Measurements from ENCODE around the gene NIPBL.
"Not testable (repeated sequence)": the region's sequence is repeated elsewhere in the genome, so short reads cannot be mapped to it uniquely, and the experiment has no call there.

- not testable (repeated sequence) for TF ChIP-seq CBX8 (IDR thresholded peaks at IDR 0.05; ENCODE audit: borderline replicate concordance, low read depth, low read length); NRF1 (IDR thresholded peaks at IDR 0.05; ENCODE audit: low read depth, low read length); MAFK (IDR thresholded peaks at IDR 0.05; ENCODE audit: low read depth, low read length); ASH2L (IDR thresholded peaks at IDR 0.05; ENCODE audit: low read length); CREB1 (IDR thresholded peaks at IDR 0.05); TCF12 (IDR thresholded peaks at IDR 0.05; ENCODE audit: low read depth, low read length); EZH2 (IDR thresholded peaks at IDR 0.05; ENCODE audit: low read depth, low read length, severe bottlenecking); E2F6 (IDR thresholded peaks at IDR 0.05); CHD2 (IDR thresholded peaks at IDR 0.05; ENCODE audit: low read length); KDM5A (IDR thresholded peaks at IDR 0.05; ENCODE audit: low read length)
- TF ChIP-seq, protein P1, sequence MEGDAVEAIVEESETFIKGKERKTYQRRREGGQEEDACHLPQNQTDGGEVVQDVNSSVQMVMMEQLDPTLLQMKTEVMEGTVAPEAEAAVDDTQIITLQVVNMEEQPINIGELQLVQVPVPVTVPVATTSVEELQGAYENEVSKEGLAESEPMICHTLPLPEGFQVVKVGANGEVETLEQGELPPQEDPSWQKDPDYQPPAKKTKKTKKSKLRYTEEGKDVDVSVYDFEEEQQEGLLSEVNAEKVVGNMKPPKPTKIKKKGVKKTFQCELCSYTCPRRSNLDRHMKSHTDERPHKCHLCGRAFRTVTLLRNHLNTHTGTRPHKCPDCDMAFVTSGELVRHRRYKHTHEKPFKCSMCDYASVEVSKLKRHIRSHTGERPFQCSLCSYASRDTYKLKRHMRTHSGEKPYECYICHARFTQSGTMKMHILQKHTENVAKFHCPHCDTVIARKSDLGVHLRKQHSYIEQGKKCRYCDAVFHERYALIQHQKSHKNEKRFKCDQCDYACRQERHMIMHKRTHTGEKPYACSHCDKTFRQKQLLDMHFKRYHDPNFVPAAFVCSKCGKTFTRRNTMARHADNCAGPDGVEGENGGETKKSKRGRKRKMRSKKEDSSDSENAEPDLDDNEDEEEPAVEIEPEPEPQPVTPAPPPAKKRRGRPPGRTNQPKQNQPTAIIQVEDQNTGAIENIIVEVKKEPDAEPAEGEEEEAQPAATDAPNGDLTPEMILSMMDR (IDR thresholded peaks at IDR 0.05; ENCODE audit: control extremely low read depth in 1 of 3, insufficient read depth in 1 of 3, low read depth in 1 of 3, low read length in 3 of 3) = not testable (repeated sequence)
- TF ChIP-seq, protein P2, sequence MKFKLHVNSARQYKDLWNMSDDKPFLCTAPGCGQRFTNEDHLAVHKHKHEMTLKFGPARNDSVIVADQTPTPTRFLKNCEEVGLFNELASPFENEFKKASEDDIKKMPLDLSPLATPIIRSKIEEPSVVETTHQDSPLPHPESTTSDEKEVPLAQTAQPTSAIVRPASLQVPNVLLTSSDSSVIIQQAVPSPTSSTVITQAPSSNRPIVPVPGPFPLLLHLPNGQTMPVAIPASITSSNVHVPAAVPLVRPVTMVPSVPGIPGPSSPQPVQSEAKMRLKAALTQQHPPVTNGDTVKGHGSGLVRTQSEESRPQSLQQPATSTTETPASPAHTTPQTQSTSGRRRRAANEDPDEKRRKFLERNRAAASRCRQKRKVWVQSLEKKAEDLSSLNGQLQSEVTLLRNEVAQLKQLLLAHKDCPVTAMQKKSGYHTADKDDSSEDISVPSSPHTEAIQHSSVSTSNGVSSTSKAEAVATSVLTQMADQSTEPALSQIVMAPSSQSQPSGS (IDR thresholded peaks at IDR 0.05; ENCODE audit: low read length) = not testable (repeated sequence)
Measured at GRCh38 chr5:36901077-36901476, 24.5 kb downstream of the NIPBL start.

All from H1 (cell line).